HepG2 (cell line): ENCODE results near the gene DLG4. TPM values are rescaled to one million over a fixed set of nuclear protein-coding genes. Genes with fewer than 3 reads are reported as not detected.
"Not testable (repeated sequence)": the region's sequence is repeated elsewhere in the genome, so short reads cannot be mapped to it uniquely, and the experiment has no call there.

ENCODE experiments used
- ATAC-seq: fragments of 200-7000 bp; cut with Tn5 transposase; 3 replicates; pipeline ENCODE4 v1.9.1; 2020; ENCODE audit warnings: mild to moderate bottlenecking, moderate library complexity
- BruUV-seq: library from RNA; stranded (reverse); fragments of 400-500 nt; replicated peaks from 2 replicates; lab custom pipeline; 2021; lab: Mats Ljungman, UMichigan
- CTCF ChIA-PET: fragments of 300-600 bp; formaldehyde crosslinking; extraction: SDS; loops from one replicate; lab custom pipeline; 2021; ENCODE audit warnings: low total read pairs, inconsistent platforms, low intra/inter-chr PET ratio; lab: Yijun Ruan, JAX
- POLR2A ChIA-PET: fragments of 350-600 bp; sonication (Branson Sonifier 250); formaldehyde crosslinking; loops from one replicate; lab custom pipeline; 2020; ENCODE audit warnings: antibody characterized with exemption, inconsistent platforms; lab: Yijun Ruan, JAX
- DNase-seq: peaks from one replicate; pipeline ENCODE4 v3.0.0-alpha.2; 2015; ENCODE audit warnings: low spot score
- FAIRE-seq: peaks from 3 replicates; lab custom pipeline; 2011; peaks lifted over from hg19 to GRCh38; lab: Jason Lieb, UNC
- H2AFZ ChIP-seq: one replicate; pipeline ENCODE4 v1.6.1; 2011; ENCODE audit warnings: low read length, inconsistent platforms
- H3K27ac ChIP-seq: fragments of 300-600 bp; 3 replicates; pipeline ENCODE4 v1.8.0; 2011; ENCODE audit warnings: mixed run types, mild to moderate bottlenecking, mixed read lengths, low read length, inconsistent platforms; ENCODE audit not compliant: insufficient read depth; ENCODE audit errors: extremely low read length
- H3K27me3 ChIP-seq, 2 experiments: fragments of 200-600 bp in 1 of 2; 2 replicates in 1 of 2; 3 replicates in 1 of 2; pipeline versions ENCODE4 v1.6.0 to v1.8.0; 2011; ENCODE audit warnings: low read length in 2 of 2, mild to moderate bottlenecking in 2 of 2, moderate library complexity in 2 of 2, inconsistent platforms in 1 of 2; ENCODE audit not compliant: insufficient read depth in 2 of 2, control insufficient read depth in 1 of 2
- H3K36me3 ChIP-seq, 2 experiments: fragments of 200-600 bp in 1 of 2; replicated peaks in 1 of 2; 2 replicates in 1 of 2; 3 replicates in 1 of 2; pipeline versions ENCODE4 v1.5.1 to v1.8.0; 2011; ENCODE audit warnings: low read length in 2 of 2, inconsistent platforms in 1 of 2; ENCODE audit not compliant: insufficient read depth in 2 of 2, control insufficient read depth in 1 of 2
- H3K4me1 ChIP-seq: 2 replicates; pipeline ENCODE4 v1.5.1; 2012; ENCODE audit warnings: low read length, inconsistent platforms; ENCODE audit not compliant: insufficient read depth
- H3K4me2 ChIP-seq: 2 replicates; pipeline ENCODE4 v1.6.0; 2011; ENCODE audit warnings: low read depth, low read length, inconsistent platforms
- H3K4me3 ChIP-seq, 3 experiments: fragments of 200-600 bp in 1 of 3; sonication (generic), shearing (Covaris generic) in 1 of 3; replicated peaks in 1 of 3; 2 replicates each; pipeline ENCODE4 v1.5.1; 2011 to 2016; ENCODE audit warnings: low read length in 3 of 3, inconsistent platforms in 2 of 3, low read depth in 2 of 3, mild to moderate bottlenecking in 2 of 3, control low read depth in 1 of 3, mixed read lengths in 1 of 3; ENCODE audit not compliant: insufficient read depth in 1 of 3
- H3K79me2 ChIP-seq: one replicate; pipeline ENCODE4 v1.6.1; 2011; ENCODE audit warnings: low read length, inconsistent platforms; ENCODE audit not compliant: insufficient read depth
- H3K9ac ChIP-seq: 2 replicates; pipeline ENCODE4 v1.6.0; 2011; ENCODE audit warnings: mild to moderate bottlenecking, low read depth, low read length, inconsistent platforms; ENCODE audit not compliant: insufficient read depth
- H3K9me3 ChIP-seq: 2 replicates; pipeline ENCODE4 v1.5.1; 2012; ENCODE audit warnings: mild to moderate bottlenecking, low read length
- H4K20me1 ChIP-seq: 2 replicates; pipeline ENCODE4 v1.6.0; 2011; ENCODE audit warnings: inconsistent platforms, mild to moderate bottlenecking, low read length, moderate library complexity; ENCODE audit not compliant: insufficient read depth
- POLR2A ChIP-seq, 2 experiments: IDR thresholded peaks; 2 replicates each; pipeline ENCODE4 v1.6.1; 2011; ENCODE audit warnings: low read depth in 2 of 2, low read length in 2 of 2, mild to moderate bottlenecking in 1 of 2, moderate library complexity in 1 of 2; ENCODE audit not compliant: insufficient read depth in 1 of 2
- POLR2AphosphoS5 ChIP-seq: IDR thresholded peaks from 2 replicates; pipeline ENCODE4 v1.6.1; 2012; ENCODE audit warnings: low read depth, low read length
- POLR2G ChIP-seq: fragments of 200-400 bp; formaldehyde crosslinking; IDR thresholded peaks from 2 replicates; pipeline ENCODE4 v1.6.1; 2018; ENCODE audit warnings: mild to moderate bottlenecking, low read depth, low read length, moderate library complexity
- PRPF4 ChIP-seq: fragments of 200-400 bp; formaldehyde crosslinking; IDR thresholded peaks from 2 replicates; pipeline ENCODE4 v1.6.1; 2016; ENCODE audit warnings: low read length, low read depth; ENCODE audit not compliant: poor library complexity, severe bottlenecking
- RBFOX2 ChIP-seq: fragments of 200-400 bp; formaldehyde crosslinking; IDR thresholded peaks from 2 replicates; pipeline ENCODE4 v1.6.1; 2017; ENCODE audit warnings: low read depth, mild to moderate bottlenecking, low read length
- RBM22 ChIP-seq: fragments of 200-400 bp; formaldehyde crosslinking; optimal IDR thresholded peaks from 2 replicates; pipeline ENCODE3; 2017; ENCODE audit warnings: mild to moderate bottlenecking, low read length, moderate library complexity
- ZBTB38 ChIP-seq: sonication (generic); formaldehyde crosslinking; IDR thresholded peaks from 2 replicates; pipeline ENCODE4 v1.5.1; 2020; ENCODE audit warnings: mild to moderate bottlenecking, missing genetic modification reagents
- ZC3H13 ChIP-seq: sonication (generic); formaldehyde crosslinking; IDR thresholded peaks from 2 replicates; pipeline ENCODE4 v1.8.1; 2023; ENCODE audit warnings: mild to moderate bottlenecking, missing genetic modification reagents, moderate library complexity
- ZNF121 ChIP-seq: sonication (generic); formaldehyde crosslinking; IDR thresholded peaks from 2 replicates; pipeline ENCODE4 v1.5.0; 2020; ENCODE audit warnings: mild to moderate bottlenecking, missing genetic modification reagents
- WGBS: methylation state at CpG from one replicate; pipeline ENCODE4 v1.1.6; 2017; ENCODE audit warnings: low lambda C conversion rate; 5-methylcytosine and 5-hydroxymethylcytosine counted together
- in situ Hi-C: cut with HindIII; loops from 2 replicates; pipeline ENCODE4 v1.10.0; 2017; ENCODE audit warnings: low pct_unique_long_range_greater_than_20kb; ENCODE audit not compliant: extremely low pct_ligation_motif_present
- intact Hi-C: fragments of 100-400 bp; cut with micrococcal nuclease; formaldehyde crosslinking; loops from one replicate; pipeline ENCODE4 v1.10.0; 2022; ENCODE audit not compliant: unreplicated experiment
- polyA plus RNA-seq, 8 experiments: library from polyadenylated mRNA; depleted of rRNA in 3 of 8; stranded (reverse) in 7 of 8; unstranded in 1 of 8; fragments of >200 nt; fragmentation: Illumina TruSeq in 4 of 8; extraction: Trizol in 4 of 8; gene quantifications; 2 replicates each; pipeline versions ENCODE4 v1.2.1 to v1.2.3, GENCODE V29; 2011 to 2016; ENCODE audit warnings: low read depth in 4 of 8, missing spikeins in 1 of 8, mixed read lengths in 1 of 8; ENCODE audit not compliant: insufficient read depth in 1 of 8
- total RNA-seq, 5 experiments: library from RNA; depleted of rRNA; stranded (reverse); fragments of >200 nt; fragmentation: Illumina TruSeq; extraction: Trizol; gene quantifications; 2 replicates each; pipeline ENCODE4 v1.2.3, GENCODE V29; 2016; ENCODE audit warnings: low read depth in 1 of 5
- TF ChIP-seq, protein P1 (sequence below): sonication (generic); formaldehyde crosslinking; IDR thresholded peaks from 2 replicates; pipeline ENCODE4 v1.9.0; 2021; ENCODE audit warnings: mild to moderate bottlenecking, missing genetic modification reagents

The DLG4 gene
- total and polyA plus RNA-seq, 2 of the 13 experiments (the other 11 are each of a cell fraction or from before 2014, with no cell fraction given): 0.71 to 4.3 TPM

GRCh38 chr17:7172522-7173191 is 47.0 kb downstream of the DLG4 start:
- CTCF ChIA-PET, H3K27ac ChIP-seq, H3K4me2 ChIP-seq, H3K9me3 ChIP-seq, H3K4me3 ChIP-seq, H2AFZ ChIP-seq, BruUV-seq, H3K9ac ChIP-seq, in situ Hi-C loops, H3K27me3 ChIP-seq, DNase-seq, ATAC-seq: not testable (repeated sequence)
- intact Hi-C loops: loop anchor here (10.0 kb wide), 1 partner anchor 62 kb away; the partner anchor contains the start of genes DVL2 and PHF23
- Histone ChIP-seq H3K79me2 (peaks cover 34% of the 10 kb centered on the region), H3K4me1 (peaks cover 72% of the 10 kb centered on the region), H4K20me1 (peaks cover 39% of the 10 kb centered on the region), H3K36me3 (peaks cover 20 to 42% of the 10 kb centered on the region in 2 experiments)
- peak; percentile 44 for FAIRE-seq
- POLR2A ChIA-PET: interaction anchor here (1.5 kb wide), 1 partner anchor 12 kb away, joined by 3 read pairs; no protein-coding TSS in a partner anchor
- WGBS: 91% methylated on average over 18 of the region's 18 CpGs
- peak; percentile 55 for TF ChIP-seq POLR2AphosphoS5
- peak; percentile 61; the same call in 1 of the 2 replicates for TF ChIP-seq ZNF121 (CRISPR knock-in tag)
- TF ChIP-seq, protein P1, sequence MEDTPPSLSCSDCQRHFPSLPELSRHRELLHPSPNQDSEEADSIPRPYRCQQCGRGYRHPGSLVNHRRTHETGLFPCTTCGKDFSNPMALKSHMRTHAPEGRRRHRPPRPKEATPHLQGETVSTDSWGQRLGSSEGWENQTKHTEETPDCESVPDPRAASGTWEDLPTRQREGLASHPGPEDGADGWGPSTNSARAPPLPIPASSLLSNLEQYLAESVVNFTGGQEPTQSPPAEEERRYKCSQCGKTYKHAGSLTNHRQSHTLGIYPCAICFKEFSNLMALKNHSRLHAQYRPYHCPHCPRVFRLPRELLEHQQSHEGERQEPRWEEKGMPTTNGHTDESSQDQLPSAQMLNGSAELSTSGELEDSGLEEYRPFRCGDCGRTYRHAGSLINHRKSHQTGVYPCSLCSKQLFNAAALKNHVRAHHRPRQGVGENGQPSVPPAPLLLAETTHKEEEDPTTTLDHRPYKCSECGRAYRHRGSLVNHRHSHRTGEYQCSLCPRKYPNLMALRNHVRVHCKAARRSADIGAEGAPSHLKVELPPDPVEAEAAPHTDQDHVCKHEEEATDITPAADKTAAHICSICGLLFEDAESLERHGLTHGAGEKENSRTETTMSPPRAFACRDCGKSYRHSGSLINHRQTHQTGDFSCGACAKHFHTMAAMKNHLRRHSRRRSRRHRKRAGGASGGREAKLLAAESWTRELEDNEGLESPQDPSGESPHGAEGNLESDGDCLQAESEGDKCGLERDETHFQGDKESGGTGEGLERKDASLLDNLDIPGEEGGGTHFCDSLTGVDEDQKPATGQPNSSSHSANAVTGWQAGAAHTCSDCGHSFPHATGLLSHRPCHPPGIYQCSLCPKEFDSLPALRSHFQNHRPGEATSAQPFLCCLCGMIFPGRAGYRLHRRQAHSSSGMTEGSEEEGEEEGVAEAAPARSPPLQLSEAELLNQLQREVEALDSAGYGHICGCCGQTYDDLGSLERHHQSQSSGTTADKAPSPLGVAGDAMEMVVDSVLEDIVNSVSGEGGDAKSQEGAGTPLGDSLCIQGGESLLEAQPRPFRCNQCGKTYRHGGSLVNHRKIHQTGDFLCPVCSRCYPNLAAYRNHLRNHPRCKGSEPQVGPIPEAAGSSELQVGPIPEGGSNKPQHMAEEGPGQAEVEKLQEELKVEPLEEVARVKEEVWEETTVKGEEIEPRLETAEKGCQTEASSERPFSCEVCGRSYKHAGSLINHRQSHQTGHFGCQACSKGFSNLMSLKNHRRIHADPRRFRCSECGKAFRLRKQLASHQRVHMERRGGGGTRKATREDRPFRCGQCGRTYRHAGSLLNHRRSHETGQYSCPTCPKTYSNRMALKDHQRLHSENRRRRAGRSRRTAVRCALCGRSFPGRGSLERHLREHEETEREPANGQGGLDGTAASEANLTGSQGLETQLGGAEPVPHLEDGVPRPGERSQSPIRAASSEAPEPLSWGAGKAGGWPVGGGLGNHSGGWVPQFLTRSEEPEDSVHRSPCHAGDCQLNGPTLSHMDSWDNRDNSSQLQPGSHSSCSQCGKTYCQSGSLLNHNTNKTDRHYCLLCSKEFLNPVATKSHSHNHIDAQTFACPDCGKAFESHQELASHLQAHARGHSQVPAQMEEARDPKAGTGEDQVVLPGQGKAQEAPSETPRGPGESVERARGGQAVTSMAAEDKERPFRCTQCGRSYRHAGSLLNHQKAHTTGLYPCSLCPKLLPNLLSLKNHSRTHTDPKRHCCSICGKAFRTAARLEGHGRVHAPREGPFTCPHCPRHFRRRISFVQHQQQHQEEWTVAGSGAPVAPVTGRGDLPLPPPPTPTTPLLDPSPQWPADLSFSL (CRISPR knock-in tag): peak; percentile 71; the same call in 1 of the 2 replicates
- peak; percentile 45 for TF ChIP-seq POLR2G
- peak; percentile 91 for TF ChIP-seq ZBTB38 (CRISPR knock-in tag)
- TF ChIP-seq PRPF4: peak; percentile 75
- peak in 1 of 2 experiments; percentile 38; a peak in 1 of 4 replicates for TF ChIP-seq POLR2A (IDR thresholded peaks at IDR 0.05; ENCODE audit: insufficient read depth in 1 of 2, low read depth in 2 of 2, low read length in 2 of 2)
- 0 out of 2 replicates have a peak, but pooled peaks have one; percentile 37 for TF ChIP-seq RBFOX2
- TF ChIP-seq RBM22: peak; percentile 85
- TF ChIP-seq ZC3H13 (CRISPR knock-in tag): peak; percentile 23; the same call in 1 of the 2 replicates
